Measurements from ENCODE around the gene FSD2. TPM values are rescaled to one million over a fixed set of nuclear protein-coding genes. Genes with fewer than 3 reads are reported as not detected.

FSD2 gene
- total and polyA plus RNA-seq, 2 of the 4 experiments (the other 2 are of a cell fraction) = not detected

DNA sequence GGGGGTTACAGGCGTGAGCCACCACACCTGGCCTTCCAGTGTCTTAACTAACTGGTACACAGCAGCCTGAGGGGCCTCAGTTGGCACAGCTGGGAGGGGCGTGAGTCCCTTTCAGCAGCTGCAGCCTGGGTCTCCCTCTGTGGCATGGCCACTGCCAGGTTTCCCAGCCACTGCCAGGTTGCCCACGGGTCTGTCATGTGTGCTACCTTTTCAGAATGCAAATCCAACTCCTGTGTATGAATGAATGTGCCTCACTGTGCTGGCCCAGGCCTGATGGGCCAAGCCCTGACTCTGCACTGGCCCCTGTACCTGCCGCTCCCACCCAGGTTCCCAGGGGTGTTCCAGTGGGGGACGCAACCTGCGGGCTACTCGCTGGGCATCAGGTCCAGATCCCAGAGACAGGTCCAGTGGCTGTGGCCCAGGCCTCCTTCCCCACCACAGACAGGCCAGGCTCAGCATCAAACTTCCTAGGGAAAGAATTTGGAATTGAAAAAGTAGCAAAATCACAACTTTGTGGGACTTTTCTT is 29.6 kb upstream of the FSD2 start:
- H4K91ac ChIP-seq (ENCODE audit: insufficient read depth, low read depth, low read length) = no peak overlapping the region
- CTCF ChIA-PET = no interaction called here

More for the DNA sequence above, 29.6 kb upstream of the FSD2 start:
- no peak overlapping the region for H2AFZ ChIP-seq (replicated peaks; ENCODE audit: low read length, poor library complexity)
- no peak overlapping the region for H2BK120ac ChIP-seq (ENCODE audit: low read depth, low read length)
- H3K23ac ChIP-seq (ENCODE audit: low read depth, low read length) = no peak overlapping the region
- no peaks in the 10 kb centered on the region for H3K9me3 ChIP-seq (ENCODE audit: control insufficient read depth, insufficient read depth, low read length)
- H3K36me3 ChIP-seq (ENCODE audit: control insufficient read depth, insufficient read depth, low read length) = peaks cover 47% of the 10 kb centered on the region
- intact Hi-C loops (cut with micrococcal nuclease) (loop anchor here (10.0 kb wide), 1 partner anchor 369 kb away; the partner anchor contains the start of gene HDGFL3), dilution Hi-C loops (cut with HindIII; ENCODE audit: low sequenced_read_pairs, unreplicated experiment) (no loop called here), in situ Hi-C loops (cut with MboI; ENCODE audit: low sequenced_read_pairs) (no loop called here)
- H3K9ac ChIP-seq (ENCODE audit: low read depth, low read length) = no peak overlapping the region
- whole genome bisulfite sequencing, 2 experiments (ENCODE audit: extremely low coverage in 2 of 2, insufficient read length in 1 of 2) = 74% methylated on average over 2 of the region's 7 CpGs; no CpG with 5 or more reads in 1 of the 2 experiments
- H2AK5ac ChIP-seq (ENCODE audit: low read depth, low read length) = no peak overlapping the region
- no peak overlapping the region for H2BK15ac ChIP-seq (ENCODE audit: low read depth, low read length)
- H3K79me1 ChIP-seq (ENCODE audit: low read depth in 1 of 2, low read length in 2 of 2) = peaks cover 6 to 41% of the 10 kb centered on the region in 2 experiments; a peak in 3 of 4 replicates
- no peak overlapping the region for H2BK20ac ChIP-seq (ENCODE audit: low read depth, low read length)
- no peak overlapping the region for H2BK5ac ChIP-seq (ENCODE audit: low read depth, low read length, poor library complexity, severe bottlenecking)
- H4K20me1 ChIP-seq (ENCODE audit: insufficient read depth, low read length) = peaks cover 9% of the 10 kb centered on the region
- H3K4ac ChIP-seq (ENCODE audit: low read depth, low read length) = no peak overlapping the region
- H4K5ac ChIP-seq (ENCODE audit: low read depth, low read length) = no peak overlapping the region
- H4K8ac ChIP-seq (ENCODE audit: low read depth in 2 of 2, low read length in 2 of 2) = no peak overlapping the region
- POLR2A ChIA-PET (ENCODE audit: unreplicated experiment) = interaction anchor here (0.7 kb wide), 1 partner anchor 781 kb away, joined by 6 read pairs; no protein-coding TSS in a partner anchor
- TF ChIP-seq MAFK (IDR thresholded peaks at IDR 0.05; ENCODE audit: low read depth, low read length) (no peak), SMC3 (IDR thresholded peaks at IDR 0.05; ENCODE audit: low read depth, low read length) (no peak), CHD1 (IDR thresholded peaks at IDR 0.05; ENCODE audit: low read depth, low read length) (no peak), RAD21 (IDR thresholded peaks at IDR 0.05; ENCODE audit: low read length) (no peak), MXI1 (IDR thresholded peaks at IDR 0.05; ENCODE audit: borderline replicate concordance, low read depth, low read length) (no peak), RFX5 (IDR thresholded peaks at IDR 0.05; ENCODE audit: low read depth, low read length) (no peak), CEBPB (IDR thresholded peaks at IDR 0.05; ENCODE audit: low read depth, low read length) (no peak), RCOR1 (IDR thresholded peaks at IDR 0.05; ENCODE audit: insufficient replicate concordance, low read length) (no peak), BHLHE40 (IDR thresholded peaks at IDR 0.05; ENCODE audit: low read depth, low read length) (no peak), NFE2L2 (IDR thresholded peaks at IDR 0.05; ENCODE audit: low read depth, low read length) (no peak), FOS (IDR thresholded peaks at IDR 0.05; ENCODE audit: low read depth, low read length) (no peak), POLR2A (IDR thresholded peaks at IDR 0.05; ENCODE audit: low read depth, low read length) (no peak)
- TF ChIP-seq, protein P1, sequence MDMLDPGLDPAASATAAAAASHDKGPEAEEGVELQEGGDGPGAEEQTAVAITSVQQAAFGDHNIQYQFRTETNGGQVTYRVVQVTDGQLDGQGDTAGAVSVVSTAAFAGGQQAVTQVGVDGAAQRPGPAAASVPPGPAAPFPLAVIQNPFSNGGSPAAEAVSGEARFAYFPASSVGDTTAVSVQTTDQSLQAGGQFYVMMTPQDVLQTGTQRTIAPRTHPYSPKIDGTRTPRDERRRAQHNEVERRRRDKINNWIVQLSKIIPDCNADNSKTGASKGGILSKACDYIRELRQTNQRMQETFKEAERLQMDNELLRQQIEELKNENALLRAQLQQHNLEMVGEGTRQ (IDR thresholded peaks at IDR 0.05; ENCODE audit: low read depth, low read length) = no peak
- TF ChIP-seq, protein P2, sequence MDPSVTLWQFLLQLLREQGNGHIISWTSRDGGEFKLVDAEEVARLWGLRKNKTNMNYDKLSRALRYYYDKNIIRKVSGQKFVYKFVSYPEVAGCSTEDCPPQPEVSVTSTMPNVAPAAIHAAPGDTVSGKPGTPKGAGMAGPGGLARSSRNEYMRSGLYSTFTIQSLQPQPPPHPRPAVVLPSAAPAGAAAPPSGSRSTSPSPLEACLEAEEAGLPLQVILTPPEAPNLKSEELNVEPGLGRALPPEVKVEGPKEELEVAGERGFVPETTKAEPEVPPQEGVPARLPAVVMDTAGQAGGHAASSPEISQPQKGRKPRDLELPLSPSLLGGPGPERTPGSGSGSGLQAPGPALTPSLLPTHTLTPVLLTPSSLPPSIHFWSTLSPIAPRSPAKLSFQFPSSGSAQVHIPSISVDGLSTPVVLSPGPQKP (IDR thresholded peaks at IDR 0.05; ENCODE audit: borderline replicate concordance, low read depth, low read length) = no peak
- TF ChIP-seq, protein P3, sequence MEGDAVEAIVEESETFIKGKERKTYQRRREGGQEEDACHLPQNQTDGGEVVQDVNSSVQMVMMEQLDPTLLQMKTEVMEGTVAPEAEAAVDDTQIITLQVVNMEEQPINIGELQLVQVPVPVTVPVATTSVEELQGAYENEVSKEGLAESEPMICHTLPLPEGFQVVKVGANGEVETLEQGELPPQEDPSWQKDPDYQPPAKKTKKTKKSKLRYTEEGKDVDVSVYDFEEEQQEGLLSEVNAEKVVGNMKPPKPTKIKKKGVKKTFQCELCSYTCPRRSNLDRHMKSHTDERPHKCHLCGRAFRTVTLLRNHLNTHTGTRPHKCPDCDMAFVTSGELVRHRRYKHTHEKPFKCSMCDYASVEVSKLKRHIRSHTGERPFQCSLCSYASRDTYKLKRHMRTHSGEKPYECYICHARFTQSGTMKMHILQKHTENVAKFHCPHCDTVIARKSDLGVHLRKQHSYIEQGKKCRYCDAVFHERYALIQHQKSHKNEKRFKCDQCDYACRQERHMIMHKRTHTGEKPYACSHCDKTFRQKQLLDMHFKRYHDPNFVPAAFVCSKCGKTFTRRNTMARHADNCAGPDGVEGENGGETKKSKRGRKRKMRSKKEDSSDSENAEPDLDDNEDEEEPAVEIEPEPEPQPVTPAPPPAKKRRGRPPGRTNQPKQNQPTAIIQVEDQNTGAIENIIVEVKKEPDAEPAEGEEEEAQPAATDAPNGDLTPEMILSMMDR (conservative IDR thresholded peaks at IDR 0.05; ENCODE audit: low read depth, low read length) = no peak
- no peak overlapping the region for H3K18ac ChIP-seq (ENCODE audit: low read depth, low read length)
- H3K56ac ChIP-seq (ENCODE audit: extremely low read depth, insufficient read depth, low read length) = no peak overlapping the region
- peaks cover 10% of the 10 kb centered on the region for H3K4me1 ChIP-seq (ENCODE audit: control insufficient read depth, insufficient read depth, low read length)
- H3K4me2 ChIP-seq (ENCODE audit: low read depth, low read length) = no peak overlapping the region
- no peak overlapping the region for H2AK9ac ChIP-seq (replicated peaks; ENCODE audit: low read depth, low read length, poor library complexity)
- H3K27me3 ChIP-seq (ENCODE audit: control insufficient read depth, insufficient read depth, low read length) = no peaks in the 10 kb centered on the region
- DNase-seq = no peak
- BruUV-seq (replicated peaks) = no TSS peak
- peaks cover 5% of the 10 kb centered on the region for H3K9me1 ChIP-seq (ENCODE audit: insufficient read depth, low read length)
- H3K4me3 ChIP-seq (ENCODE audit: insufficient read depth, low read depth, low read length) = no peak overlapping the region
- no peak overlapping the region for H3K27ac ChIP-seq (ENCODE audit: insufficient read depth, low read length)
- H3K14ac ChIP-seq (replicated peaks; ENCODE audit: low read depth, low read length) = no peak overlapping the region
- ATAC-seq (ENCODE audit: low read depth) = no peak

Measured in IMR-90 (cell line).